GM12874 (cell line): Measurements from ENCODE around the gene TAF4.

Experiments
- CTCF ChIP-seq: IDR thresholded peaks from 2 replicates; pipeline ENCODE4 v1.5.1; 2011; ENCODE audit warnings: low read depth, mild to moderate bottlenecking, control low read depth, low read length, moderate library complexity; ENCODE audit not compliant: insufficient read depth

TAF4 gene

GRCh38 chr20:62020935-62021701 lies 44.6 kb downstream of the TAF4 start:
- no peak for TF ChIP-seq CTCF

- TF ChIP-seq CTCF: no peak
Observed at GRCh38 chr20:62019881-62020492, 45.7 kb downstream of the TAF4 start.

GRCh38 chr20:62019144-62019805 lies 46.4 kb downstream of the TAF4 start:
- no peak for TF ChIP-seq CTCF

- no peak for TF ChIP-seq CTCF
Observed at GRCh38 chr20:62018437-62019143, 47.1 kb downstream of the TAF4 start.

- TF ChIP-seq CTCF: no peak
Observed at GRCh38 chr20:62015540-62016288, 50.0 kb downstream of the TAF4 start.

GRCh38 chr20:62014889-62015537 lies 50.7 kb downstream of the TAF4 start:
- no peak for TF ChIP-seq CTCF
